ENCODE results near the gene ARHGAP6. TPM values are rescaled to one million over a fixed set of nuclear protein-coding genes. Genes with fewer than 3 reads are reported as not detected.

Gene ARHGAP6
- total and polyA plus RNA-seq, 2 of the 13 experiments (the other 11 are each of a cell fraction or from before 2014, with no cell fraction given) = 0.11 TPM; not detected in 1

- Histone ChIP-seq H3K27ac (ENCODE audit: extremely low read length, insufficient read depth, low read length) (no peak overlapping the region), H4K20me1 (ENCODE audit: insufficient read depth, low read length) (no peaks in the 10 kb centered on the region), H2AFZ (ENCODE audit: low read length) (no peak overlapping the region), H3K9me3 (ENCODE audit: low read length) (no peaks in the 10 kb centered on the region), H3K4me1 (ENCODE audit: insufficient read depth, low read length) (no peaks in the 10 kb centered on the region), H3K79me2 (ENCODE audit: insufficient read depth, low read length) (no peaks in the 10 kb centered on the region), H3K4me3 (replicated peaks in 1 of 3; ENCODE audit: insufficient read depth in 1 of 3, low read depth in 2 of 3, low read length in 3 of 3) (no peak overlapping the region), H3K27me3 (ENCODE audit: control insufficient read depth in 1 of 2, insufficient read depth in 2 of 2, low read length in 2 of 2) (no peaks in the 10 kb centered on the region), H3K9ac (ENCODE audit: insufficient read depth, low read depth, low read length) (no peak overlapping the region), H3K4me2 (ENCODE audit: low read depth, low read length) (no peak overlapping the region), H3K36me3 (replicated peaks in 1 of 2; ENCODE audit: control insufficient read depth in 1 of 2, insufficient read depth in 2 of 2, low read length in 2 of 2) (no peaks in the 10 kb centered on the region)
- no peak for ATAC-seq
- ChIA-PET POLR2A (no interaction called here), CTCF (ENCODE audit: low intra/inter-chr PET ratio, low total read pairs) (no interaction called here)
- intact Hi-C loops (cut with micrococcal nuclease; ENCODE audit: unreplicated experiment) = no loop called here
- BruUV-seq (replicated peaks) = no TSS peak
- no peak for FAIRE-seq
- TF ChIP-seq MIER2 (CRISPR knock-in tag; IDR thresholded peaks at IDR 0.05) (no peak), ZNF530 (CRISPR knock-in tag; IDR thresholded peaks at IDR 0.05; ENCODE audit: low read depth) (no peak), GMEB2 (CRISPR knock-in tag; IDR thresholded peaks at IDR 0.05; ENCODE audit: low read depth) (no peak), ZIK1 (CRISPR knock-in tag; IDR thresholded peaks at IDR 0.05; ENCODE audit: borderline replicate concordance, low read depth) (no peak), TBP (CRISPR knock-in tag; IDR thresholded peaks at IDR 0.05) (no peak), USF2 (IDR thresholded peaks at IDR 0.05; ENCODE audit: low read depth, low read length) (no peak), USF2 (CRISPR knock-in tag; IDR thresholded peaks at IDR 0.05; ENCODE audit: borderline replicate concordance) (no peak), ZNF777 (CRISPR knock-in tag; IDR thresholded peaks at IDR 0.05) (no peak)
- WGBS (ENCODE audit: low lambda C conversion rate) = 3% methylated on average over 2 of the region's 2 CpGs
- no peak for DNase-seq (ENCODE audit: low spot score)
- in situ Hi-C loops (cut with HindIII; ENCODE audit: extremely low pct_ligation_motif_present, low pct_unique_long_range_greater_than_20kb) = no loop called here
Observed at GRCh38 chrX:11399489-11400094, 266.1 kb downstream of the ARHGAP6 start.

All from HepG2 (cell line).